ENCODE data around the gene AEN.

GRCh38 chr15:88678755-88679154, 57.6 kb downstream of the AEN start:
- TF ChIP-seq CTCF (IDR thresholded peaks at IDR 0.05; ENCODE audit: extremely low read depth in 1 of 2, insufficient read depth in 1 of 2, low read depth in 1 of 2, low read length in 2 of 2) (no peak), FOS (IDR thresholded peaks at IDR 0.05; ENCODE audit: borderline replicate concordance, insufficient read depth, low read length) (no peak), JUN (IDR thresholded peaks at IDR 0.05; ENCODE audit: borderline replicate concordance, insufficient read depth, insufficient read length, low read depth) (no peak), POLR2AphosphoS5 (IDR thresholded peaks at IDR 0.05; ENCODE audit: insufficient read depth, low read depth, low read length) (no peak), POLR2A (IDR thresholded peaks at IDR 0.05; ENCODE audit: low read depth, low read length) (no peak), MAX (IDR thresholded peaks at IDR 0.05; ENCODE audit: insufficient read depth, insufficient read length) (no peak), EZH2 (IDR thresholded peaks at IDR 0.05; ENCODE audit: borderline replicate concordance, low read depth, low read length, severe bottlenecking) (no peak), MYC (IDR thresholded peaks at IDR 0.05; ENCODE audit: low read depth, low read length) (no peak)
